Cerebellar cortex (tissue), 1 donor: ENCODE results near the gene RASL10A.

Experiments used
- DNase-seq: peaks from one replicate; pipeline ENCODE4 v3.0.0-alpha.2; 2015; ENCODE audit warnings: low spot score

The RASL10A gene

GRCh38 chr22:29319072-29319471, 3.6 kb upstream of the RASL10A start:
- no peak for DNase-seq

DNA sequence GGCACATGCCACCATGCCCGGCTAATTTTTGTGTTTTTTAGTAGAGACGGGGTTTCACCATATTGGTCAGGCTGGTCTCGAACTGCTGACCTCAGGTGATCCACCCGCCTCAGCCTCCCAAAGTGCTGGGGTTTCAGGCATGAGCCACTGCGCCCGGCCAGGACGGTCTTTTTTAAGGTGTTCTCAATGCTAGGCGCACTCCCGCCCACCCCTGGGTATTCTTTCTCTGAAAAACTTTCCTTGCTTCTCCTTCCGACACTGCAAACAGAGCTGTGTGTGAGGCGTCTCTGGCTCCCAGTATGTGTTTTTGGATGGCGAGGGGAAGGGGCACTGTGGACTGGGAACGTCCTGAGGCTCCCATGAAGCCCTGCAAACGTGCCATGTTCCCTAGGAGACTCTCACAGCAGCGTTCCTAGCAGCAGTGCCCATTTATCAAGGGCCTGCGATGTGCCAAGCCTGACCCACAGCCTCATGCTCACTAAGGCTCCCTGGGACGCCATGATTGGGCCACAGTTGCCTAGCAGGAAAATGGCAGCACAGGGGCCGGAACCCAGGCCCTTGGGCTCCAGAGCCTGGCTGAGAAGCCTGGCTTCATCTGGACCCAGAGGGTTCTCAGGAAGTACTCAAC, 2.4 kb upstream of the RASL10A start:
- DNase-seq, result no peak

DNA sequence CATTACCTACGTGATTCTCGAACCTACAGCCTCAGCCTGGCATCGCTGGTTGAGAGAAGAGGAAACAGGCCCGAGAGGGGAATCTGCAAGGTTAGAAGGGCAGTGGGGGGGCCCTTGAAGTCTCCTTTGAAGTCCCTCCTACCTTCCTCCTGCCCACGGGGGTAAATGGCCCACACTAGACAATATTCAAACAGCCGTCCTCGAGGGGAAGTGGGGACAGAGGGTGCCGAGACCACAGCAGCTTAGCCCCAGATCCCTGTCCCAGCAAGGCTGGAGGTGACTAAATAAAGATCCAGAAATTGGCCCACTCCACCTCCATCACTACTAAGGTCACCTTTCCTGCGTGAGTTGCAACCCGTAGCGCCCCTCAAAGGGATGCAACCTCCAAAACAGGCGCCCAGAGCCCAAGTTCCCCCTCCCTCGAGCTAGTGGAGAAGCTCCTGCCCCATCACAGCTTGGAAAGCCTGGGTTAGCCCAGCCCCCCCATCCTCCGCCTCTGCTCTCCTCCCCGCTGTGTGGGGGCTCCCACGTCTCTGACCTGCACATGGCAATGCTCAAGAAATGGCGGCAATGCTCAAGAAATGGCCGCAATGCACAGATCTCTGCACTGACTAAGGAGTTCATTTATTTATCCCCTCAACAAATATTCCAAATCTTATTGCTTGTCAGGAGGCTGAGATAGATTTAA, 788 bp upstream of the RASL10A start:
- DNase-seq, result no peak

- DNase-seq, result no peak
Measured at GRCh38 chr22:29314537-29315285, 786 bp downstream of the RASL10A start.

DNA sequence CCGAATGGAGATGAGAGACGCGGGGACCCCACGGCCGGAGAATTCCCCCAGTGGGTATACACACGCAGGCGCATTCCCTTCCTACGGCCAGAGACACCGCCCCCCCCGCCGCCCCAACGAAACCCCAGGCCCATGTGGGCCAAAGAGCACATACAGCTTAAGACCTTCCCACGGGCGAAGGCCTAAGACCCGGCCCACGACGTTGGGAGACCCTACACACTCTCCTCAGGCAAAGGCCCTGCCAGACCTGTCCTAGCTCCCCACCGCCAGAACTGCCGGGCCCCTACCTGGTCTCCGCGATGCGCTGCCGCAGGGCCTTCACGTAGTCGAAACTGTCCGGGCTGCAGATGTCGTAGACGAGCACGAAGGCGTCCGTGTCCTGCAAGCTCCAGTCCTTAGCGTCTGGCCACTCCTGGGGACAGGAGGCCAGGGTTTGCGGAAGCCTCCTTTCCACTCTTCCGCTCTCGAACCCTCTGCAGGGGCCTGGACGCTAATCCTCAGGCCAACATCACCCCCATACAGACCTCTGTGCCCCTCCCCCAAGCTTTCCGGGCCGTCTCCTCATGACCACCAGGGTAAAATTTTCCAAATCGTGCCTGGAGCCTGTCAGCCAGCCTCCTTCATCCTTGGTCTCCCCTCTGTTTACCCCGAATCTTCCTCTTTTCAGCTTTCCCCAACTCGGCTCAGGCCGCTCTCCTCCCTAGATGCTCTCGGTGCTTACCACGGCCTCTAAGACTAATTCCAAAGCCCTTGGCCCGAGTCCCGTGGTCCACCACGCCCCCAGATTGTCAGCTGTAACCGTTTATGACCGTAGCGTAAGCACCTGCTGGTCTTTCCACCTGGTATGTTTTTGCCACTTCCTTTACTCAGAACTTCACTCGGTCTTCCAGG, 1.7 kb downstream of the RASL10A start:
- no peak for DNase-seq

DNA sequence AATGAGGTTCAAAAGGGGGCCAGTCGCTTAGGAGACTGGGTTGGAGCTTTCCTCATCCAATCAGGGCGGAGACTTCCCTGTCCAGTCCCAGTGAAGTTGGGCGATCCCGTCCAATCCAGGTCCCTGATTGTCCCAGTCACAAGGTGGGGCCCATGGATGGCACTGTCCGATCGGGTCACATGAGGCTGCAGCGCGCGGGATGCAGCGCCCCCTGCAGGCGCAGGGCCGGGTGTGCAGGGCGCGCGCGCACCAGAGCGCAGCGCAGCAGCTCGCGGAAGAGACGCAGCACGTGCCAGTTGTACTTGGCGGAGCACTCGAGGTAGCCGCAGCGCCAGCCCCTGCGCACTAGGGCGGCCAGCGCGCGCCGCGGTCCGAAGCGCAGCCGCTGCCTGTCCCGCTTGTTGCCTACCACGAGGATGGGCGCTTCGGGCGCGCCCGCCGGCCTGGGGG, 2.3 kb downstream of the RASL10A start:
- no peak for DNase-seq

GRCh38 chr22:29312218-29313125, 3.0 kb downstream of the RASL10A start:
- DNase-seq, result no peak

DNA sequence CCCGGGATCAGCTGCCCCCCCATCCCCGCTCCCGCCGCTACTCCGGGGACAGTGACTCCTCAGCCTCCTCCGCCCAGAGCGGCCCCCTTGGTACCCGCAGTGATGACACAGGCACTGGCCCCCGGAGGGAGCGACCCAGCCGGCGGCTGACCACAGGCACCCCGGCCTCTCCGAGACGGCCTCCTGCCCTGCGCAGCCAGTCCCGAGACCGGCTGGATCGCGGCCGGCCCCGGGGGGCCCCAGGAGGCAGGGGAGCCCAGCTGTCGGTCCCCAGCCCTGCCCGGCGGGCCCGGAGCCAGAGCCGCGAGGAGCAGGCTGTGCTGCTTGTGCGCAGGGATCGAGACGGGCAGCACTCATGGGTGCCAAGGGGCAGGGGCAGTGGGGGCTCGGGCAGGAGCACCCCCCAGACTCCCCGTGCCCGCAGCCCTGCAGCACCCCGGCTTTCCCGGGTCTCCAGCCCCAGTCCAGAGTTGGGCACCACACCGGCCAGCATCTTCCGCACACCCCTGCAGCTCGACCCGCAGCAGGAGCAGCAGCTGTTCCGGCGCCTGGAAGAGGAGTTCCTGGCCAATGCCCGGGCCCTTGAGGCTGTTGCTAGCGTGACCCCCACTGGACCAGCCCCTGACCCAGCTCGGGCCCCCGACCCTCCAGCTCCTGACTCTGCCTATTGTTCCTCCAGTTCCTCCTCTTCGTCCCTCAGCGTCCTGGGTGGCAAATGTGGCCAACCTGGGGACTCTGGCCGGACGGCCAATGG, 3.9 kb downstream of the RASL10A start:
- DNase-seq, result no peak

- peak; percentile 69 for DNase-seq
Measured at GRCh38 chr22:29310863-29311339, 4.6 kb downstream of the RASL10A start.

GRCh38 chr22:29310065-29310862, 5.2 kb downstream of the RASL10A start:
- no peak for DNase-seq

GRCh38 chr22:29309332-29310064, 6.0 kb downstream of the RASL10A start:
- DNase-seq, result no peak

GRCh38 chr22:29308791-29309262, 6.7 kb downstream of the RASL10A start:
- no peak for DNase-seq

DNA sequence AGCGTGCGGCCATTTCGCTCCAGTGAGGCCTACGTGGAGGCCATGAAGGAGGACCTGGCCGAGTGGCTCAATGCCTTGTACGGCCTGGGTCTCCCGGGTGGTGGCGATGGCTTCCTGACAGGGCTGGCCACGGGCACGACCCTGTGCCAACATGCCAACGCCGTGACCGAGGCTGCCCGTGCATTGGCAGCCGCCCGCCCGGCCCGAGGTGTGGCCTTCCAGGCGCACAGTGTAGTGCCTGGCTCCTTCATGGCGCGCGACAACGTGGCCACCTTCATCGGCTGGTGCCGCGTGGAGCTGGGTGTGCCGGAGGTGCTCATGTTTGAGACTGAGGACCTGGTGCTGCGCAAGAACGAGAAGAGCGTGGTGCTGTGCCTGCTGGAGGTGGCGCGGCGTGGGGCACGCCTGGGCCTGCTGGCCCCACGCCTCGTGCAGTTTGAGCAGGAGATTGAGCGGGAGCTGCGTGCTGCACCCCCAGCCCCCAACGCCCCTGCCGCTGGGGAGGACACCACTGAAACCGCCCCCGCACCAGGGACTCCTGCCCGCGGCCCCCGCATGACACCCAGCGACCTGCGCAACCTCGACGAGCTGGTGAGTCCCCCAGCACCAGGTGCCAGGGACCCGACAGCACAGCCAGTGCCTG, 7.2 kb downstream of the RASL10A start:
- no peak for DNase-seq

DNA sequence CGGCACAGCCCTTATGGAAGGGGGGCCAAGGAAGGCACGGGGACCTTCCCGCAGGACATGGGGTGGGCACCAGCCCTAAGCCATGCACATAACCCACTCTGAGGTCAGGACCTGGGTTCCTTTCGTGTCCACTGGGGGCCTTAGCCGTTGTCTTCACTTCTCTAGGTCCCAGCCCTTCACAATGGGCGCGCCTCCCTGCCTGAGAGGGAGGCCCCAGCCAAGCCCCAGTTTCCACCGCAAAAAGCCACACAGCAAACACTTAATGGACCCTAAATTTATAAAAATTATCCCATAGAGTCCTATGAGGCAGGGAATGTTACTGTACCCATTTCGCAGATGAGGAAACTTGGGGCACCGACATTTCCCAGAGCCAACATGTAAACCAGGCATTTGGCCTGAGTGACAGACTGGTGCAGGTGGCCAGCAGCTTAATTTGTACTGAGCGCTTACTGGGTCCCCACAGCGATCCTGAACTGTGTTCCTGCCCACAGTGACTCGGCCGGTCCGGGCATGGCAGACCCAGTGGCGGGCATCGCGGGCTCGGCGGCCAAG, 7.8 kb downstream of the RASL10A start:
- DNase-seq, result no peak

GRCh38 chr22:29306835-29307595, 8.5 kb downstream of the RASL10A start:
- DNase-seq, result peak; percentile 73

- DNase-seq, result no peak
Measured at GRCh38 chr22:29306175-29306834, 9.2 kb downstream of the RASL10A start, which contains the start of gene GAS2L1. GAS2L1 (plus strand) TSS chr22:29306650; CDS start chr22:29308106, 1,456 bp downstream.
